Measurements from ENCODE around the gene TMEM62. TPM values are rescaled to one million over a fixed set of nuclear protein-coding genes. Genes with fewer than 3 reads are reported as not detected.

The TMEM62 gene
- total and polyA plus RNA-seq, 5 donors: 7.8 to 11.2 (median 10.4) TPM

- H3K27ac ChIP-seq (ENCODE audit: low read length): no peak overlapping the region
- H3K4me1 ChIP-seq (ENCODE audit: control insufficient read depth, insufficient read depth, low read length): no peaks in the 10 kb centered on the region
- intact Hi-C loops (cut with DNase I): no loop called here
- H3K9me3 ChIP-seq (ENCODE audit: control insufficient read depth, low read length): no peaks in the 10 kb centered on the region
- 68% methylated on average over 4 of the region's 4 CpGs for WGBS
- ATAC-seq (no peak), DNase-seq (no peak)
- no peaks in the 10 kb centered on the region for H3K27me3 ChIP-seq (ENCODE audit: control insufficient read depth, insufficient read depth)
- no peak overlapping the region for H3K4me3 ChIP-seq (ENCODE audit: low read length)
Measured at GRCh38 chr15:43211224-43211735, 77.9 kb downstream of the TMEM62 start.

- H3K4me3 ChIP-seq (ENCODE audit: low read length): no peak overlapping the region
- WGBS: 70% methylated on average over 8 of the region's 8 CpGs
- no peaks in the 10 kb centered on the region for H3K27me3 ChIP-seq (ENCODE audit: control insufficient read depth, insufficient read depth)
- no peaks in the 10 kb centered on the region for H3K9me3 ChIP-seq (ENCODE audit: control insufficient read depth, low read length)
- no peaks in the 10 kb centered on the region for H3K4me1 ChIP-seq (ENCODE audit: control insufficient read depth, insufficient read depth, low read length)
- ATAC-seq (no peak), DNase-seq (no peak)
- no peak overlapping the region for H3K27ac ChIP-seq (ENCODE audit: low read length)
- intact Hi-C loops (cut with DNase I): no loop called here
Measured at GRCh38 chr15:43212299-43212698, 78.9 kb downstream of the TMEM62 start.

- intact Hi-C loops (cut with DNase I): no loop called here
- H3K4me3 ChIP-seq (ENCODE audit: low read length): no peak overlapping the region
- no peak overlapping the region for H3K27ac ChIP-seq (ENCODE audit: low read length)
- no peaks in the 10 kb centered on the region for H3K4me1 ChIP-seq (ENCODE audit: control insufficient read depth, insufficient read depth, low read length)
- H3K27me3 ChIP-seq (ENCODE audit: control insufficient read depth, insufficient read depth): no peaks in the 10 kb centered on the region
- no peaks in the 10 kb centered on the region for H3K9me3 ChIP-seq (ENCODE audit: control insufficient read depth, low read length)
- DNase-seq (no peak), ATAC-seq (no peak)
Measured at GRCh38 chr15:43212951-43213350, 79.6 kb downstream of the TMEM62 start.

GRCh38 chr15:43213466-43213865 is 80.1 kb downstream of the TMEM62 start:
- no peaks in the 10 kb centered on the region for H3K27me3 ChIP-seq (ENCODE audit: control insufficient read depth, insufficient read depth)
- WGBS: 87% methylated on average over 5 of the region's 5 CpGs
- H3K27ac ChIP-seq (ENCODE audit: low read length): no peak overlapping the region
- intact Hi-C loops (cut with DNase I): no loop called here
- no peak for DNase-seq
- ATAC-seq: no peak
- H3K4me1 ChIP-seq (ENCODE audit: control insufficient read depth, insufficient read depth, low read length): no peaks in the 10 kb centered on the region
- H3K9me3 ChIP-seq (ENCODE audit: control insufficient read depth, low read length): no peaks in the 10 kb centered on the region
- no peak overlapping the region for H3K4me3 ChIP-seq (ENCODE audit: low read length)

DNA sequence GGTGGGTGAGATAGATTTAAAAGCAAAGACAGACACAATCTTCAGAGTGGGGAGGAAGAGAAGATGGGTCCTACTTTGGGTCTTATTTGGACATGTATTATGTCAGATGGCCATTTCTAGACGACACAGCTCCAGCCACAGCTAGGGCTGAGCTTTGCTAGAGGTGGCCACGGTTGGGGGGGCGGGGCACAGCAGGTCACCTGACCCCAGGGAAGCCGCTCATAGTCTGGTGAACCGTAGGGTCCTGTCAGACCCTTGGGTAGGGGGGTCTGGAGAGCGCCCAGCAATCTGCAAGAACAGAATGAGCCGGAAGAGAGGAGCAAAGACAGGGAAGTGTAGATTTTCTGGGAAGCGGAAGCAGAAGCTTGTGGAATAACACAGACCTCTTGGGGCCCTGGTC is 80.8 kb downstream of the TMEM62 start:
- Histone ChIP-seq H3K9me3 (ENCODE audit: control insufficient read depth, low read length) (no peaks in the 10 kb centered on the region), H3K27ac (ENCODE audit: low read length) (no peak overlapping the region), H3K4me1 (ENCODE audit: control insufficient read depth, insufficient read depth, low read length) (no peaks in the 10 kb centered on the region), H3K4me3 (ENCODE audit: low read length) (no peak overlapping the region), H3K27me3 (ENCODE audit: control insufficient read depth, insufficient read depth) (no peaks in the 10 kb centered on the region)
- DNase-seq: no peak
- intact Hi-C loops (cut with DNase I): no loop called here
- WGBS: 66% methylated on average over 8 of the region's 8 CpGs
- ATAC-seq: peak in 1 of 2 donors; percentile 25

DNA sequence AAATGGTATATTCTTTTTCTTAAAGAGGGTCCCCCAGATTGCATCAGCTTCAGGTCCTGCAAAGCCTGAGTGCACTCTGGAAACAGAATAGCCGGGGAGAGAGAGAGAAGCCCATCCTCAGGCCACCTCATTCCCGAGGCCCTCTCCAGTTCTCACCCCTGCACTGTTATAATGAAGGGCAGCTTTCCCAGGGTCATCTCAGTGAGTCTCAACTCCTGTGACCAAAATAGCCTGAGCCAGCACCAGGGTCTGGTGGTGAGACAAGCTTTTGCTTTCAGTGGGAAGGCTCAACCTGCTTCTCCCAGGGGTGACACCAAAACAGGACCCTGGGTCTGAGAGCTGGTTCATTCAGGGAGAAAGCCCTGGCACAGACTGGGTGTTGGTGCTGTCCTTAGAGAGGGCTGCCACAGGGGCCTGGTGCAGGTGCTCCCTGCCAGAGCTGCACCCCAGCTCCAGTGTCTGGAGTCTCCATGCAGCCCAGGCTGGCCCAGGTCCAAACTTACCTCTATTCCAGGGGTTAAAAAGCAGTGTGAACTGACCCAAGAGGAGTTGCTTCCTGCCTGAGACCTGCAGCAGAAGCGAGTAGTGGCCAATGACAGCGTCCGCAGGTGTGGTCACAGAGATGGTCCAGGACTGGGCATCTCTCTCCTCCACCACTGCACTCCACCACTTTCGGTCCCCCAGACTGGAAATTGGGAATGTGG is 81.4 kb downstream of the TMEM62 start:
- no peaks in the 10 kb centered on the region for H3K9me3 ChIP-seq (ENCODE audit: control insufficient read depth, low read length)
- intact Hi-C loops (cut with DNase I): no loop called here
- H3K4me3 ChIP-seq (ENCODE audit: low read length): no peak overlapping the region
- peak; percentile 22 to 40 for ATAC-seq
- WGBS: 84% methylated on average over 6 of the region's 6 CpGs
- no peaks in the 10 kb centered on the region for H3K27me3 ChIP-seq (ENCODE audit: control insufficient read depth, insufficient read depth)
- H3K27ac ChIP-seq (ENCODE audit: low read length): no peak overlapping the region
- no peak for DNase-seq
- no peaks in the 10 kb centered on the region for H3K4me1 ChIP-seq (ENCODE audit: control insufficient read depth, insufficient read depth, low read length)

GRCh38 chr15:43215961-43216360 is 82.6 kb downstream of the TMEM62 start:
- Histone ChIP-seq H3K4me3 (ENCODE audit: low read length) (no peak overlapping the region), H3K9me3 (ENCODE audit: control insufficient read depth, low read length) (no peaks in the 10 kb centered on the region), H3K27ac (ENCODE audit: low read length) (no peak overlapping the region), H3K27me3 (ENCODE audit: control insufficient read depth, insufficient read depth) (no peaks in the 10 kb centered on the region), H3K4me1 (ENCODE audit: control insufficient read depth, insufficient read depth, low read length) (no peaks in the 10 kb centered on the region)
- intact Hi-C loops (cut with DNase I): no loop called here
- ATAC-seq (no peak), DNase-seq (no peak)
- 82% methylated on average over 7 of the region's 7 CpGs for WGBS

DNA sequence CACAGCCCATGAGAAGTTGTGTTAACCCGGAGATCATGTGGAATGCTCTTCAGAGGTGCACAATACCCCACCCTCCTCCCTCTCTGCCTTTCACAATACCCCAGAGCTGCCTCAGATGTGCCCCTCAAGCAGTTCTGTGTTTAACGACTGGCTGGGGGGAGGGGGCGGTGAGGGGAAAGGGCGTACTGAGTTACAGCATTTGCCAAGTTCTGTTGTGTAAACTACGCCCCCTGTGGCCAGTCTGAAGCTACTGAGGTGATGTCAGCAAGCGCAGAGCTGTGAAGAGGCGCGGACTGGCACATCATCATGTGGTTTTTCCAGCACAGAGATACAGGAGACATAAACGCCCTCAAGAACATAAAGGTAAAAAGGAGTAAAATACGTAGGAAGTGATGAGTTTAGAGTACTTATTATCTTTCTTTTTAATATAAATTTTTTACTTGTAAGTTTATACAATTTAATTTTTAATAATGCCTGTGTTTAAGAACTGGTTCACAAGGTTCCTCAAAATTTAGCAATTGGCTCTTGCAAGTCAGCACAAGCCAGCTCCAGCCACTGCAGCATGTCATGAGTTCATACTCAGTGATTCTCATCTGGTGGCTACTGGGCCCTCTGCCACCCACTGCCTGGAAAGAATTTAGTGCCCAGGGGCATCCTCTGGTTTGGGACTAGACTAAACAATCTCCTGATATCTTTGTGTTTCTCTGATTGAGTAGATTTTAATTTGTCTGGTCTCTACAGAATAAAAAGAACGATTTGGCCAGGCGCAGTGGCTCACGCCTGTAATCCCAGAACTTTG is 85.7 kb downstream of the TMEM62 start:
- Histone ChIP-seq H3K27ac (ENCODE audit: low read length) (no peak overlapping the region), H3K9me3 (ENCODE audit: control insufficient read depth, low read length) (no peaks in the 10 kb centered on the region), H3K27me3 (ENCODE audit: control insufficient read depth, insufficient read depth) (no peaks in the 10 kb centered on the region), H3K4me1 (ENCODE audit: control insufficient read depth, insufficient read depth, low read length) (no peaks in the 10 kb centered on the region), H3K4me3 (ENCODE audit: low read length) (no peak overlapping the region)
- WGBS: 45% methylated on average over 13 of the region's 13 CpGs
- intact Hi-C loops (cut with DNase I): no loop called here
- DNase-seq (no peak), ATAC-seq (no peak)

- no peaks in the 10 kb centered on the region for H3K9me3 ChIP-seq (ENCODE audit: control insufficient read depth, low read length)
- intact Hi-C loops (cut with DNase I): no loop called here
- DNase-seq (no peak), ATAC-seq (no peak)
- H3K27ac ChIP-seq (ENCODE audit: low read length): no peak overlapping the region
- no peaks in the 10 kb centered on the region for H3K4me1 ChIP-seq (ENCODE audit: control insufficient read depth, insufficient read depth, low read length)
- H3K4me3 ChIP-seq (ENCODE audit: low read length): no peak overlapping the region
- 82% methylated on average over 16 of the region's 16 CpGs for WGBS
- no peaks in the 10 kb centered on the region for H3K27me3 ChIP-seq (ENCODE audit: control insufficient read depth, insufficient read depth)
Measured at GRCh38 chr15:43219929-43220928, 86.8 kb downstream of the TMEM62 start.

DNA sequence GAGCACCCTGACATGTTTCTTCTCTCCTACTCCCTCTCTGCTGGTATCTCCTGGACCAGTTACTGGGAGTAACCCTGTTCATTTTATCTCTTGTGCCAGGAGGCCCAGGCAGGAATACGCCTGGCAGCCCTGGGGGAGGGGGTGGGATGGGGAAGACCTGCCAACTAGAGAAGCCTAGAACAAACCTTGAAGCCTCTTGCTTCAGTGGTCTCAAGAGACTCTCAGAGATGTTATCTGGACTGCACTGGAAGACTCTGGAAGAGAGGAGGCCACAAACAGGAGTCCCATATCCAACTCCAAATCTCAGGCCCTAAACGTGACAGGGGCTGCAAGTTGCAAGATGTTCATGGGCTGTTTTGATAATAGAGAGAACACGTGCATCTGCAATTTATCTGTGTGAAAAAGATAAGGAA is 87.6 kb downstream of the TMEM62 start, which contains the start of gene EPB42:
EPB42 (minus strand) TSS at position 28 of the 413 bp plus-strand sequence. CDS start 193 bp downstream, outside the sequence.
- Histone ChIP-seq H3K4me3 (ENCODE audit: low read length) (no peak within 1 kb of the TSS), H3K4me1 (ENCODE audit: control insufficient read depth, insufficient read depth, low read length) (no peaks in the 10 kb centered on the region), H3K9me3 (ENCODE audit: control insufficient read depth, low read length) (no peaks in the 10 kb centered on the region), H3K27me3 (ENCODE audit: control insufficient read depth, insufficient read depth) (no peaks in the 10 kb centered on the region), H3K27ac (ENCODE audit: low read length) (no peak within 1 kb of the TSS)
- WGBS: 51% methylated on average over 3 of the region's 3 CpGs
- no peak for DNase-seq
- no peak for ATAC-seq
- intact Hi-C loops (cut with DNase I): no loop called here

All from right cardiac atrium (tissue), 5 donors.